Esophagus muscularis mucosa (tissue), 4 donors: Measurements from ENCODE around the gene B4GALT3.

Experiments used
- EP300 ChIP-seq: sonication (generic); formaldehyde crosslinking; IDR thresholded peaks from one replicate; pipeline ENCODE4 v1.6.1; 2017; ENCODE audit warnings: antibody characterized with exemption
- POLR2A ChIP-seq: fragments of 450-650 bp; IDR thresholded peaks from one replicate; pipeline ENCODE4 v1.6.1; 2017; ENCODE audit warnings: antibody characterized with exemption, moderate library complexity, mild to moderate bottlenecking, low read depth
- POLR2AphosphoS5 ChIP-seq, 2 donors: sonication (generic); formaldehyde crosslinking; IDR thresholded peaks; one replicate each; pipeline ENCODE4 v1.6.1; 2017; ENCODE audit warnings: antibody characterized with exemption in 2 of 2
- TF ChIP-seq, protein P1 (sequence below), 3 experiments: fragments of 200-600 bp in 2 of 3; fragments of 450-650 bp in 1 of 3; sonication (generic) in 2 of 3; IDR thresholded peaks; one replicate each; pipeline ENCODE4 v1.5.1; 2017 to 2019; ENCODE audit warnings: antibody characterized with exemption in 3 of 3, mild to moderate bottlenecking in 2 of 3, moderate library complexity in 1 of 3

DNA sequence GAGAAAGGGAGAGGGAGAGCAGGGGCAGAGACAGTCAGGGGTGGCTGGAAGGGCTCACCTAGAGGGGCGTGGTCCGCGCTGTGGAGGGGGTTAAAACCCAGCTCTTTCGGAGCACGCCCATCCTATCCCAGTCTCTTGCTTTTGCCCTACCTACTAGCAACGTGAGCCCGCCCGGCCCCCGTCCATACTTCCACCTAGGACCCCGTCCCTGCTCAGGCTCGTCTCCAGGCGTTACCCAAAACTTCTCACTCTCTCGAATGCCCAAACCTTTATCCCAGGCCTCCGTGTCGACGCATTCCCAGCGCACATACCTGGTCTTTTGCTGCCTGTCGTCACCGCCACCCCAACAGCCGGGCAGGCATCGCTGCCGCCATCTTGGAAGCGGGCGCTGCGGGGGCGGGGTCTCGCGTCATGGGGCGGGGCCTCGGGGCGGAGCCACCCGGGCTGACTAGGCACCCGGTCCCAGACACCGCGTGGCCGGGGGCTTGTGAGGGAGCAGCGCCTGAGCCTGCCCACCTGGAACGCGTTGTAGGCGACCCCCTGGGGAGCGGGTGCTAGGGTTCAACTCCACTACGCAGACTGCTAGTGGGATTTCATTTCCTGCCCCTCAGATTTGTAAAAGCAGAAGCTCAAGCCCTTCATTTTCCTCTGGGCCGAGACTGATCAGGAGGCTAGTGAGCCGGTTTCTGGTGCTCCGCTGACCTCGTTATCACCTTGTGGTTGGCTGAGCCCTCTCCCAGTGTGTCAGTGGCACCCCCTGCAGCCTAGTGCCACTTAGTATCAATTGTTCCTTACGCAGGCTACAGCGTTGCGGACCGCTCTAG is at the start of gene B4GALT3:
- TF ChIP-seq POLR2AphosphoS5 (IDR thresholded peaks at IDR 0.05) (peak; percentile 88 to 94), POLR2A (peak; percentile 76), EP300 (no peak)
- TF ChIP-seq, protein P1, sequence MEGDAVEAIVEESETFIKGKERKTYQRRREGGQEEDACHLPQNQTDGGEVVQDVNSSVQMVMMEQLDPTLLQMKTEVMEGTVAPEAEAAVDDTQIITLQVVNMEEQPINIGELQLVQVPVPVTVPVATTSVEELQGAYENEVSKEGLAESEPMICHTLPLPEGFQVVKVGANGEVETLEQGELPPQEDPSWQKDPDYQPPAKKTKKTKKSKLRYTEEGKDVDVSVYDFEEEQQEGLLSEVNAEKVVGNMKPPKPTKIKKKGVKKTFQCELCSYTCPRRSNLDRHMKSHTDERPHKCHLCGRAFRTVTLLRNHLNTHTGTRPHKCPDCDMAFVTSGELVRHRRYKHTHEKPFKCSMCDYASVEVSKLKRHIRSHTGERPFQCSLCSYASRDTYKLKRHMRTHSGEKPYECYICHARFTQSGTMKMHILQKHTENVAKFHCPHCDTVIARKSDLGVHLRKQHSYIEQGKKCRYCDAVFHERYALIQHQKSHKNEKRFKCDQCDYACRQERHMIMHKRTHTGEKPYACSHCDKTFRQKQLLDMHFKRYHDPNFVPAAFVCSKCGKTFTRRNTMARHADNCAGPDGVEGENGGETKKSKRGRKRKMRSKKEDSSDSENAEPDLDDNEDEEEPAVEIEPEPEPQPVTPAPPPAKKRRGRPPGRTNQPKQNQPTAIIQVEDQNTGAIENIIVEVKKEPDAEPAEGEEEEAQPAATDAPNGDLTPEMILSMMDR (IDR thresholded peaks at IDR 0.05) = peak in 1 of 3 experiments; percentile 19
